SH-SY5Y (cell line): ENCODE data around the gene ADARB2.

ENCODE experiments used
- GATA2 ChIP-seq: IDR thresholded peaks from 2 replicates; pipeline ENCODE4 v1.6.1; 2011; ENCODE audit warnings: mild to moderate bottlenecking, low read depth, low read length
- GATA3 ChIP-seq: IDR thresholded peaks from 2 replicates; pipeline ENCODE4 v1.6.1; 2011; ENCODE audit warnings: low read depth, mild to moderate bottlenecking, low read length, moderate library complexity

GRCh38 chr10:1399431-1400100 lies 337.8 kb downstream of the ADARB2 start:
- no peak for TF ChIP-seq GATA3
- TF ChIP-seq GATA2: no peak
